Endodermal cell (in vitro differentiated cells): Measurements from ENCODE around the gene PEAK3. TPM values are rescaled to one million over a fixed set of nuclear protein-coding genes. Genes with fewer than 3 reads are reported as not detected.

ENCODE experiments used
- DNase-seq: peaks from one replicate; pipeline ENCODE4 v3.0.0-alpha.2; 2017
- H3K27ac ChIP-seq: 2 replicates; pipeline ENCODE4 v1.5.1; 2013; ENCODE audit warnings: mild to moderate bottlenecking, low read depth, low read length, moderate library complexity
- H3K27me3 ChIP-seq: 2 replicates; pipeline ENCODE4 v1.6.1; 2013; ENCODE audit warnings: mild to moderate bottlenecking, low read length, moderate library complexity; ENCODE audit not compliant: insufficient read depth, control insufficient read depth, poor library complexity, severe bottlenecking
- H3K36me3 ChIP-seq: 2 replicates; pipeline ENCODE4 v1.7.0; 2013; ENCODE audit warnings: mild to moderate bottlenecking, low read length, moderate library complexity; ENCODE audit not compliant: control insufficient read depth, insufficient read depth
- H3K4me1 ChIP-seq: one replicate; pipeline ENCODE4 v1.7.0; 2013; ENCODE audit warnings: low read length; ENCODE audit not compliant: control insufficient read depth, insufficient read depth
- H3K4me3 ChIP-seq: 2 replicates; pipeline ENCODE4 v1.5.1; 2013; ENCODE audit warnings: mild to moderate bottlenecking, low read length, moderate library complexity
- H3K9ac ChIP-seq: 2 replicates; pipeline ENCODE4 v1.6.1; 2013; ENCODE audit warnings: mild to moderate bottlenecking, low read length, moderate library complexity; ENCODE audit not compliant: poor library complexity, severe bottlenecking; ENCODE audit errors: extremely low read depth
- H3K9me3 ChIP-seq: 2 replicates; pipeline ENCODE4 v1.6.1; 2013; ENCODE audit warnings: mild to moderate bottlenecking, low read length, moderate library complexity; ENCODE audit not compliant: control insufficient read depth
- H3K27ac Mint-ChIP-seq: 2 replicates; pipeline ENCODE4 v1.8.0; 2020; ENCODE audit warnings: mixed read lengths
- H3K27me3 Mint-ChIP-seq: 2 replicates; pipeline ENCODE4 v1.8.0; 2021; ENCODE audit warnings: mild to moderate bottlenecking, mixed read lengths; ENCODE audit not compliant: insufficient read depth
- H3K36me3 Mint-ChIP-seq: 2 replicates; pipeline ENCODE4 v1.8.0; 2020; ENCODE audit warnings: low read depth, mixed read lengths
- H3K4me1 Mint-ChIP-seq: 2 replicates; pipeline ENCODE4 v1.8.0; 2020; ENCODE audit warnings: mixed read lengths
- H3K4me3 Mint-ChIP-seq: 2 replicates; pipeline ENCODE4 v1.8.0; 2020; ENCODE audit warnings: mild to moderate bottlenecking, moderate library complexity, mixed read lengths
- H3K9me3 Mint-ChIP-seq: 2 replicates; pipeline ENCODE4 v1.8.0; 2020; ENCODE audit warnings: mild to moderate bottlenecking, mixed read lengths
- WGBS, 2 experiments: methylation state at CpG; one replicate each; pipeline versions ENCODE4 v1.1.5 to v1.1.7; 2013; ENCODE audit warnings: missing lambda C conversion rate in 2 of 2, mixed read lengths in 1 of 2; ENCODE audit not compliant: insufficient coverage in 1 of 2, insufficient read length in 1 of 2; 5-methylcytosine and 5-hydroxymethylcytosine counted together
- total RNA-seq, 2 donors: library from RNA; stranded (reverse); fragmentation: NEBNext Ultra II Directional in 1 of 2; extraction: Animal tissue kit (Norgen Biotek cat#: 25700) in 1 of 2; gene quantifications; 2 replicates in 1 of 2; 3 replicates in 1 of 2; pipeline ENCODE4 v1.2.1, GENCODE V29; 2021
- TF ChIP-seq, protein P1 (sequence below): fragments of 200-600 bp; sonication (generic); conservative IDR thresholded peaks from 2 replicates; pipeline ENCODE4 v1.5.0; 2021; ENCODE audit warnings: antibody characterized with exemption, mild to moderate bottlenecking

The PEAK3 gene
- total RNA-seq, 2 donors from 2014 or later = not detected

DNA sequence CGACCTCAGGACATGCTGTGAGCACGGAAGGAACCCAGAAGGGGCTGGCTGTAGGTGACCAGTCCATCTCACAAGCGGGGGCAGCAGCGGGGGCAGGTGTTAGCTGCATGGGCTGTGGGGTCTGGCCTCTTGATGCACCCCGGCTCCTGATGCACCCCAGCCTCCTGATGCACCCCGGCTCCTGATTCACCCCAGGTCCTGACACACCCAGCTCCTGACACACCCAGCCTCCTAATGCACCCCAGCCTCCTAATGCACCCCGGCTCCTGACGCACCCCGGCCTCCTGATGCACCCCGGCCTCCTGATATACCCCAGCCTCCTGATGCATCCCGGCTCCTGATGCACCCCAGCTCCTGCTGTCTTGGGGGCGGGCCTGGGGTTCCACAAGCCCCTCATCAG is 39.0 kb upstream of the PEAK3 start:
- H3K36me3 Mint-ChIP-seq = peaks cover 23% of the 10 kb centered on the region
- no peak overlapping the region for H3K4me3 Mint-ChIP-seq
- H3K27ac Mint-ChIP-seq = no peak overlapping the region
- no peak overlapping the region for H3K4me3 ChIP-seq
- no peaks in the 10 kb centered on the region for H3K9me3 Mint-ChIP-seq
- 83 to 89% methylated on average over 2 to 12 of the region's 12 CpGs for WGBS, 2 experiments
- DNase-seq = no peak
- H3K27me3 Mint-ChIP-seq = no peaks in the 10 kb centered on the region
- H3K27ac ChIP-seq = no peak overlapping the region
- H3K4me1 Mint-ChIP-seq = peaks cover 3% of the 10 kb centered on the region
- H3K4me1 ChIP-seq = no peaks in the 10 kb centered on the region
- no peaks in the 10 kb centered on the region for H3K27me3 ChIP-seq
- TF ChIP-seq, protein P1, sequence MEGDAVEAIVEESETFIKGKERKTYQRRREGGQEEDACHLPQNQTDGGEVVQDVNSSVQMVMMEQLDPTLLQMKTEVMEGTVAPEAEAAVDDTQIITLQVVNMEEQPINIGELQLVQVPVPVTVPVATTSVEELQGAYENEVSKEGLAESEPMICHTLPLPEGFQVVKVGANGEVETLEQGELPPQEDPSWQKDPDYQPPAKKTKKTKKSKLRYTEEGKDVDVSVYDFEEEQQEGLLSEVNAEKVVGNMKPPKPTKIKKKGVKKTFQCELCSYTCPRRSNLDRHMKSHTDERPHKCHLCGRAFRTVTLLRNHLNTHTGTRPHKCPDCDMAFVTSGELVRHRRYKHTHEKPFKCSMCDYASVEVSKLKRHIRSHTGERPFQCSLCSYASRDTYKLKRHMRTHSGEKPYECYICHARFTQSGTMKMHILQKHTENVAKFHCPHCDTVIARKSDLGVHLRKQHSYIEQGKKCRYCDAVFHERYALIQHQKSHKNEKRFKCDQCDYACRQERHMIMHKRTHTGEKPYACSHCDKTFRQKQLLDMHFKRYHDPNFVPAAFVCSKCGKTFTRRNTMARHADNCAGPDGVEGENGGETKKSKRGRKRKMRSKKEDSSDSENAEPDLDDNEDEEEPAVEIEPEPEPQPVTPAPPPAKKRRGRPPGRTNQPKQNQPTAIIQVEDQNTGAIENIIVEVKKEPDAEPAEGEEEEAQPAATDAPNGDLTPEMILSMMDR = no peak
- H3K9ac ChIP-seq = no peak overlapping the region
- no peaks in the 10 kb centered on the region for H3K9me3 ChIP-seq
- peaks cover 20% of the 10 kb centered on the region for H3K36me3 ChIP-seq

DNA sequence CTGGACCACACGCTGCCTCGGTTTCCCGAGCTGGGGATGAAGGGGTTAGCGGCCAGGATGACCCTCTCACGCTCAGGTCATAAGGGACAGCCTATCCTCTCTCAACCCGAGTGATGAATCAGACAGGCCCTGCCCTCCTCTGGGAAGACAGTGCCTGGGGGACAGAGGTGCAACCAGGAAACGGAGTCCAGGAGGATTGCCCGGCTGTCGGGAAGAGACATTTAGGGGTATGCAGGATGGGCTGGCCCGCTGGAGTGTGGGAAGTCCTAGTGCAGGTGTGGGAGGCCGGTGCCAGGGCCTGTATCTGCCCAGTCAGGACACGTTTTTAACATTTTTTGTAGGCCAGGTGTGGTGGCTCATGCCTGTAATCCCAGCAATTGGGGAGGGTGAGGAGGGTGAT is 38.1 kb upstream of the PEAK3 start:
- WGBS, 2 experiments = 91 to 92% methylated on average over 7 to 12 of the region's 12 CpGs
- peaks cover 7% of the 10 kb centered on the region for H3K9me3 ChIP-seq
- no peak overlapping the region for H3K27ac ChIP-seq
- TF ChIP-seq, protein P1 = no peak
- no peak overlapping the region for H3K4me3 Mint-ChIP-seq
- DNase-seq = no peak
- peaks cover 8% of the 10 kb centered on the region for H3K9me3 Mint-ChIP-seq
- no peak overlapping the region for H3K4me3 ChIP-seq
- no peaks in the 10 kb centered on the region for H3K27me3 ChIP-seq
- H3K36me3 Mint-ChIP-seq = peaks cover 17% of the 10 kb centered on the region
- H3K4me1 Mint-ChIP-seq = peaks cover 3% of the 10 kb centered on the region
- H3K4me1 ChIP-seq = no peaks in the 10 kb centered on the region
- peaks cover 20% of the 10 kb centered on the region for H3K36me3 ChIP-seq
- no peak overlapping the region for H3K9ac ChIP-seq
- H3K27me3 Mint-ChIP-seq = peaks cover 2% of the 10 kb centered on the region
- no peak overlapping the region for H3K27ac Mint-ChIP-seq

DNA sequence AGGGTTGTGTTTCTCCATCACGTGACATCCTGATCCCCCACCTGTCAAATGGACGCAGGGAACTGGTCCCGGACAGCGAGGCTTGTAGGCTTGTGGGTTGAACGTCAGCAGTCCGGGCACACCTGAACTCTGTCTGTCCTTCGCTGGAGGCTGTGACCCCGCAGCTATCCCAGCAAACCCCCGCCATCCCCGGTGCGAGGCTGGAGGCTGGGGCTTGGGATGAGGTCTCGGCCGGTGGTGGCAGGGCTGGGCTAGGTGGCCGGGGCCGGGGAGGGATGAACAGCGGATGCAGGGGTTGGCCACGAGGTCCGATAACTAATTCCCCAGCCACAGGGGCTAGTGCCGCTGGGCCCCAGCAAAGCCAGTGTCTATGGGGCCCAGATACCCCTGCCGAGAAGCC is 37.6 kb upstream of the PEAK3 start:
- TF ChIP-seq, protein P1 = no peak
- Histone ChIP-seq H3K4me1 (no peaks in the 10 kb centered on the region), H3K27me3 (no peaks in the 10 kb centered on the region), H3K9ac (no peak overlapping the region), H3K27ac (no peak overlapping the region), H3K4me3 (no peak overlapping the region), H3K36me3 (peaks cover 17% of the 10 kb centered on the region), H3K9me3 (peaks cover 12% of the 10 kb centered on the region)
- Mint-ChIP-seq H3K9me3 (peaks cover 13% of the 10 kb centered on the region), H3K36me3 (peaks cover 14% of the 10 kb centered on the region), H3K4me3 (no peak overlapping the region), H3K4me1 (peaks cover 3% of the 10 kb centered on the region), H3K27ac (no peak overlapping the region), H3K27me3 (peaks cover 7% of the 10 kb centered on the region)
- WGBS, 2 experiments = 94% methylated on average over 13 to 20 of the region's 20 CpGs
- no peak for DNase-seq
